Body of pancreas (tissue), 4 donors: ENCODE results near the gene RNF152.

Source experiments
- CTCF ChIP-seq, 7 experiments: fragments of 450-650 bp in 4 of 7; fragments of 200-600 bp in 3 of 7; sonication (generic) in 3 of 7; IDR thresholded peaks; one replicate each; pipeline ENCODE4 v1.5.1; 2016 to 2019; ENCODE audit warnings: antibody characterized with exemption in 7 of 7
- POLR2A ChIP-seq, 3 donors: fragments of 450-650 bp; IDR thresholded peaks; one replicate each; pipeline ENCODE4 v1.6.1; 2016; ENCODE audit warnings: antibody characterized with exemption in 3 of 3, mild to moderate bottlenecking in 2 of 3

- TF ChIP-seq CTCF (IDR thresholded peaks at IDR 0.05), result no peak
- TF ChIP-seq POLR2A (IDR thresholded peaks at IDR 0.05), result no peak
Measured at GRCh38 chr18:61896757-61897156, 4.0 kb upstream of the RNF152 start.
